Measurements from ENCODE around the gene TMEM215. TPM values are rescaled to one million over a fixed set of nuclear protein-coding genes. Genes with fewer than 3 reads are reported as not detected.

Gene TMEM215
- total RNA-seq, 1 donor from 2014 or later: not detected

GRCh38 chr9:32820322-32820721, 37.0 kb downstream of the TMEM215 start:
- Histone ChIP-seq H3K4me3 (ENCODE audit: low read depth, low read length) (no peak overlapping the region), H3K27me3 (ENCODE audit: control insufficient read depth, insufficient read depth, low read length) (no peaks in the 10 kb centered on the region), H3K36me3 (ENCODE audit: control insufficient read depth, insufficient read depth, low read length) (no peaks in the 10 kb centered on the region)
- TF ChIP-seq CTCF (IDR thresholded peaks at IDR 0.05; ENCODE audit: insufficient read depth, low read length, poor library complexity, severe bottlenecking): no peak
- no peak for DNase-seq (ENCODE audit: low read depth)

- H3K27me3 ChIP-seq (ENCODE audit: control insufficient read depth, insufficient read depth, low read length): no peaks in the 10 kb centered on the region
These were observed 39.8 kb downstream of the TMEM215 start for GRCh38 chr9:32823101-32823500.

GRCh38 chr9:32823551-32823950, 40.2 kb downstream of the TMEM215 start:
- H3K4me3 ChIP-seq (ENCODE audit: low read depth, low read length): no peak overlapping the region
- no peaks in the 10 kb centered on the region for H3K27me3 ChIP-seq (ENCODE audit: control insufficient read depth, insufficient read depth, low read length)
- no peaks in the 10 kb centered on the region for H3K36me3 ChIP-seq (ENCODE audit: control insufficient read depth, insufficient read depth, low read length)
- no peak for TF ChIP-seq CTCF (IDR thresholded peaks at IDR 0.05; ENCODE audit: insufficient read depth, low read length, poor library complexity, severe bottlenecking)
- no peak for DNase-seq (ENCODE audit: low read depth)

More at GRCh38 chr9:32823101-32823500, 39.8 kb downstream of the TMEM215 start:
- DNase-seq (ENCODE audit: low read depth): no peak
- TF ChIP-seq CTCF (IDR thresholded peaks at IDR 0.05; ENCODE audit: insufficient read depth, low read length, poor library complexity, severe bottlenecking): no peak
- Histone ChIP-seq H3K36me3 (ENCODE audit: control insufficient read depth, insufficient read depth, low read length) (no peaks in the 10 kb centered on the region), H3K4me3 (ENCODE audit: low read depth, low read length) (no peak overlapping the region)

GRCh38 chr9:32825203-32825602, 41.9 kb downstream of the TMEM215 start:
- Histone ChIP-seq H3K4me3 (ENCODE audit: low read depth, low read length) (no peak overlapping the region), H3K36me3 (ENCODE audit: control insufficient read depth, insufficient read depth, low read length) (no peaks in the 10 kb centered on the region), H3K27me3 (ENCODE audit: control insufficient read depth, insufficient read depth, low read length) (no peaks in the 10 kb centered on the region)
- TF ChIP-seq CTCF (IDR thresholded peaks at IDR 0.05; ENCODE audit: insufficient read depth, low read length, poor library complexity, severe bottlenecking): no peak
- DNase-seq (ENCODE audit: low read depth): no peak

GRCh38 chr9:32828861-32829260, 45.5 kb downstream of the TMEM215 start:
- H3K36me3 ChIP-seq (ENCODE audit: control insufficient read depth, insufficient read depth, low read length): no peaks in the 10 kb centered on the region
- no peak for DNase-seq (ENCODE audit: low read depth)
- no peak for TF ChIP-seq CTCF (IDR thresholded peaks at IDR 0.05; ENCODE audit: insufficient read depth, low read length, poor library complexity, severe bottlenecking)
- no peaks in the 10 kb centered on the region for H3K27me3 ChIP-seq (ENCODE audit: control insufficient read depth, insufficient read depth, low read length)
- no peak overlapping the region for H3K4me3 ChIP-seq (ENCODE audit: low read depth, low read length)

GRCh38 chr9:32832346-32832745, 49.0 kb downstream of the TMEM215 start:
- TF ChIP-seq CTCF (IDR thresholded peaks at IDR 0.05; ENCODE audit: insufficient read depth, low read length, poor library complexity, severe bottlenecking): no peak
- H3K27me3 ChIP-seq (ENCODE audit: control insufficient read depth, insufficient read depth, low read length): no peaks in the 10 kb centered on the region
- no peaks in the 10 kb centered on the region for H3K36me3 ChIP-seq (ENCODE audit: control insufficient read depth, insufficient read depth, low read length)
- H3K4me3 ChIP-seq (ENCODE audit: low read depth, low read length): no peak overlapping the region
- DNase-seq (ENCODE audit: low read depth): no peak
